T-helper 17 cell (primary cell): ENCODE data around the gene PPY. TPM values are rescaled to one million over a fixed set of nuclear protein-coding genes. Genes with fewer than 3 reads are reported as not detected.
"Not testable (repeated sequence)": the region's sequence is repeated elsewhere in the genome, so short reads cannot be mapped to it uniquely, and the experiment has no call there.

Source experiments
- ATAC-seq: fragments of 150-1000 bp; cut with Tn5 transposase; 2 replicates; pipeline ENCODE4 v1.10.0; 2021; ENCODE audit warnings: mild to moderate bottlenecking, moderate library complexity
- DNase-seq, 3 donors: peaks; one replicate each; pipeline versions ENCODE4 v3.0.0 to v3.0.0-alpha.2; 2020 to 2021
- H3K9me3 ChIP-seq: one replicate; pipeline ENCODE4 v1.7.0; 2013; ENCODE audit warnings: low read length, mild to moderate bottlenecking; ENCODE audit not compliant: control insufficient read depth, poor library complexity, severe bottlenecking
- H3K27ac Mint-ChIP-seq: one replicate; pipeline ENCODE4 v1.8.0; 2022; ENCODE audit warnings: mild to moderate bottlenecking, moderate library complexity, mixed read lengths
- H3K27me3 Mint-ChIP-seq: one replicate; pipeline ENCODE4 v1.8.0; 2022; ENCODE audit warnings: mixed read lengths
- H3K36me3 Mint-ChIP-seq: one replicate; pipeline ENCODE4 v1.8.0; 2022; ENCODE audit warnings: low read depth, mixed read lengths
- H3K4me1 Mint-ChIP-seq: one replicate; pipeline ENCODE4 v1.8.0; 2022; ENCODE audit warnings: mild to moderate bottlenecking, mixed read lengths
- H3K4me3 Mint-ChIP-seq: one replicate; pipeline ENCODE4 v1.8.0; 2022; ENCODE audit warnings: mild to moderate bottlenecking, moderate library complexity, mixed read lengths
- total RNA-seq, 4 donors: library from RNA in 2 of 4; stranded (reverse) in 2 of 4; gene quantifications; one replicate each; pipeline ENCODE4 v1.2.3 and lab custom pipeline; 2022 to 2026

The PPY gene
- total RNA-seq, 2 donors from 2014 or later = not detected

DNA sequence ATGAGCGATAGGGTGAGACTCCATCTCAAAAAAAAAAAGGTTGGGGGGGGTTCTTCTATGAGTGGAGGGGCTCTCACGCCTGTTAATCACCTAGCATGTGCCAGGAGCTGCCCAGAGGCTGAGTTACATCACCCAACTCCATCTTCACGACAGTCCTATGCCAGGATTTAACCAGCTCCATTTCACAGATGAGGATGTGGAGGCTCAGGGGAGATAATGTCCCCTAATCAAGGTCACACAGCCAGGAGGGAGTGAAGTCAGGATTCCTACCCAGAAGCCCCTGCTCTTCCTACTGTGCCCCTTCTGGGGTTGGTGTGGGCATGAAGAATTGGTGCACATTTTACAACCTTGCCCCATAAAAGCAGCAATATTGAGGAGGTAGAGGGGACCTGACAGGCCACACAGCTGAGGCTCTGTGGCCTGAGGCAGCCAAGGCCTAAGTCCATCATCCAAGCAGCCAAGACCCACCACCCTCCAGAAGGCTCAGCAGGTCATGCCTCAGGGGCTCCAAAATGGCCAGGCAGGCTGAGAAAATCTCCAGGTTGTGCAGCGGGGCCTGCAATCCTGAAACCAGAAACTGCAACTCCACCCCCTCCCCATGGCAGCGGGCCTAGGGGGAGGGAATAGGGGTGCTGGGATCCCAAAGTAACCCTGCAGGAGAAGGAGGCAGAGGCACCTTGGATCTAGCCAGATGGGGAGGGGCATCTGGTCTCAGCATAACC, 6.9 kb downstream of the PPY start:
- no peaks in the 10 kb centered on the region for H3K36me3 Mint-ChIP-seq
- no peak overlapping the region for H3K4me3 Mint-ChIP-seq
- ATAC-seq = no peak
- no peak for DNase-seq
- H3K27ac Mint-ChIP-seq = no peak overlapping the region
- H3K9me3 ChIP-seq = no peaks in the 10 kb centered on the region
- H3K27me3 Mint-ChIP-seq = no peaks in the 10 kb centered on the region
- peaks cover 6% of the 10 kb centered on the region for H3K4me1 Mint-ChIP-seq

DNA sequence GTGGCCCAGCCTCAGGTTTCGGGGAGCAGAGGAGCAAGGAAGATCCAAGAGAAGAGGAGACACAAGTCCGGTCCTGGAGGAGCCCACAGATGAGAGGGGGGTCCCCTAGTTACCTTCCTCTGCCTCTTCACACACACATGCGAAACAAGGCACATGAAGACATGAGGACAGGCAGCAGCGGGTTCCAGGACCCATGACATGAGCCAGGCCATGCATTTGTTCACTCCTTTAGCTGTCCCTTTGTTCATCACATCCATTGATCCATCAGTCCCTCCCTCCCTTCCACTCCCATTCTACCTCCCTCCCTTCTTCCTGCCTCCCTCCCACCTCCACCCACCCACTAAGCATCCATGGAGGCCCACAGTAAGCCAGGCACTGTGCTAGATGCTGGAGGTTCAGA, 9.4 kb downstream of the PPY start:
- ATAC-seq = no peak
- Mint-ChIP-seq H3K4me3 (no peak overlapping the region), H3K36me3 (no peaks in the 10 kb centered on the region), H3K27me3 (no peaks in the 10 kb centered on the region), H3K4me1 (peaks cover 8% of the 10 kb centered on the region), H3K27ac (no peak overlapping the region)
- H3K9me3 ChIP-seq = no peaks in the 10 kb centered on the region
- no peak for DNase-seq

DNA sequence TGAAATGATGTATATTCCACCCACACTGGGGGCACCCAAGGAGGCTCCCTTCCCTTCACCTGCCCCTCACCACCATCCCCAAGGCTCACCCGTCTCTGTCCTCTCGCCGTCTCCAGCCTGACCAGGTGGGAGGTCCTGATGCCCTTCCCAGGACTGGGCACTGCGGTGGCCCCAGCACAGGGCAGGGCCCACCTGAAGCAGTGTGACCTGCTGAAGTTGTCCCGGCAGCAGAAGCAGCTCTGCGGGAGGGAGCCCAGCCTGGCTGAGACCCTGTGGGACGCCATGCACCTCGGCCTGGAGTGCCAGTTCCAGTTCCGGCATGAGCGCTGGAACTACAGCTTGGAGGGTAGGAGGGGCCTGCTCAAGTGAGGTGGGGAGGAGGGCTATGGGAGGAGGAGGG, 9.9 kb downstream of the PPY start:
- no peak overlapping the region for H3K4me3 Mint-ChIP-seq
- ATAC-seq (no peak), DNase-seq (no peak)
- H3K27me3 Mint-ChIP-seq = no peaks in the 10 kb centered on the region
- no peaks in the 10 kb centered on the region for H3K36me3 Mint-ChIP-seq
- no peaks in the 10 kb centered on the region for H3K9me3 ChIP-seq
- peaks cover 11% of the 10 kb centered on the region for H3K4me1 Mint-ChIP-seq
- H3K27ac Mint-ChIP-seq = no peak overlapping the region

DNA sequence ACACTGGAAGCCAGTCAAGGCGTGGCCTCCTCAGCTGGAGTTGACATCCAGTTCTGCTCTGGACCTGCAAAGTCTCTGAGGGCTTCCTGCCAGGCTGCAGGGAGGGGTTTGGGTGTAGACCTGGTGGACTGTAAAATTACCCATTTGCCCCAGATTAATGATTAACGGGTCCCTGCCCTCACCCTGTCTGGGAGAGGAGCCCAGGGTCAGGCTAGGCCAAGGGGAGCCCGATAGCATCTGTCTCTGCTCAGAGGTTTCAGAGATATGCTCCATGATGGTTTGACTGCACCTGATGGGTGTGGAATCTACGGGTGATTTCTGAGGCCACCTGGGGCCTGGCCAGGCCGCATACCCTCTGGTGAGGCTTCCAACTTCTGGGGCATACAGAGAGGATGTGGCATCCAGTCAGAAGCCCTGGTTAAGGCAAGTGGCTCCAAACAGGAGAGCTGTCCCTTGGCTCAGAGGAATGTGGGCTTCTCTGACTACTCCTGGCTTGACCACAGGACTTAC, 11.2 kb downstream of the PPY start:
- H3K27ac Mint-ChIP-seq = no peak overlapping the region
- no peak overlapping the region for H3K4me3 Mint-ChIP-seq
- H3K9me3 ChIP-seq = no peaks in the 10 kb centered on the region
- ATAC-seq (no peak), DNase-seq (no peak)
- H3K4me1 Mint-ChIP-seq = peaks cover 12% of the 10 kb centered on the region
- H3K27me3 Mint-ChIP-seq = peaks cover 5% of the 10 kb centered on the region
- H3K36me3 Mint-ChIP-seq = no peaks in the 10 kb centered on the region

DNA sequence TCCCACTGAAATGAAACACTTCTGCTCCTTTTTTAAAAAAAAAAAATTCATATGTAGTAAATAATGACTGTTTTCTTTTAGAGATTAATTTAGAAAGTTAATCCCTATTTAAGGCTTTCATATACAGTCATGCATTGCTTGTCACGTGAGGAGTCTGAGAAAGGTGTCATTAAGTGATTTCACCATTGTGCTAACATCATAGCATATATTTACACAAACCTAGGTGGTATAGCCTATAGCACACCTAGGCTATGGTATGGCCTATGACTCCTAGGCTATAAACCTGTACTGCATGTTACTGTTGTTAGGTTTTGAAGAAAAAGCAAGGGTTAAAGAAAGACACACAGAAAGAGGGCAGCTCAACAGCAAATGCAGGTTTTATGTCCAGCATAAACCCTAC, 13.7 kb downstream of the PPY start:
- DNase-seq (no peak), ATAC-seq (no peak)
- Mint-ChIP-seq H3K27ac (no peak overlapping the region), H3K4me3 (no peak overlapping the region), H3K4me1 (peaks cover 12% of the 10 kb centered on the region), H3K27me3 (peaks cover 5% of the 10 kb centered on the region), H3K36me3 (no peaks in the 10 kb centered on the region)
- no peaks in the 10 kb centered on the region for H3K9me3 ChIP-seq

DNA sequence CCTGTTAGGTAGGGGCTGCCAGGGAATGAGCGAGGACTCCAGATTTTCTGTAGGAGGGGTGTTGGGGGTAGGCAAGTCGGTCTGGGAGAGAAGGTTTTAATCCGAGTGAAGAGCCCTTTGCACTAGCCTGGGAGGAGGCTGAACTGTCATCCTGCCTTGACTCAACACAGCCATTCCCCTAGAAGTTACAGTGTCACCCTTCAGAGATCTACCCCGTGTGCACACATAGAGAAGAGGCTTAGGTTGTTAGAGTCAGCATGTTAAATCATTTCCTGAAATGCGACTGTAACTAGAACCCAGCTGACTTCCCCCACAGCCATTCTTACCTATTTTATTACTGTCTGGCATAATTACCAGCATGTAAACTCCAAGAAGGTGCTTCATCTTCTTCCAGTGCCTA, 14.3 kb downstream of the PPY start:
- not testable (repeated sequence) for DNase-seq, H3K36me3 Mint-ChIP-seq, H3K27me3 Mint-ChIP-seq, H3K9me3 ChIP-seq
- Mint-ChIP-seq H3K27ac (peak overlapping the region; percentile 53), H3K4me1 (peaks cover 12% of the 10 kb centered on the region), H3K4me3 (peak overlapping the region; percentile 89)
- peak; percentile 66 for ATAC-seq

DNA sequence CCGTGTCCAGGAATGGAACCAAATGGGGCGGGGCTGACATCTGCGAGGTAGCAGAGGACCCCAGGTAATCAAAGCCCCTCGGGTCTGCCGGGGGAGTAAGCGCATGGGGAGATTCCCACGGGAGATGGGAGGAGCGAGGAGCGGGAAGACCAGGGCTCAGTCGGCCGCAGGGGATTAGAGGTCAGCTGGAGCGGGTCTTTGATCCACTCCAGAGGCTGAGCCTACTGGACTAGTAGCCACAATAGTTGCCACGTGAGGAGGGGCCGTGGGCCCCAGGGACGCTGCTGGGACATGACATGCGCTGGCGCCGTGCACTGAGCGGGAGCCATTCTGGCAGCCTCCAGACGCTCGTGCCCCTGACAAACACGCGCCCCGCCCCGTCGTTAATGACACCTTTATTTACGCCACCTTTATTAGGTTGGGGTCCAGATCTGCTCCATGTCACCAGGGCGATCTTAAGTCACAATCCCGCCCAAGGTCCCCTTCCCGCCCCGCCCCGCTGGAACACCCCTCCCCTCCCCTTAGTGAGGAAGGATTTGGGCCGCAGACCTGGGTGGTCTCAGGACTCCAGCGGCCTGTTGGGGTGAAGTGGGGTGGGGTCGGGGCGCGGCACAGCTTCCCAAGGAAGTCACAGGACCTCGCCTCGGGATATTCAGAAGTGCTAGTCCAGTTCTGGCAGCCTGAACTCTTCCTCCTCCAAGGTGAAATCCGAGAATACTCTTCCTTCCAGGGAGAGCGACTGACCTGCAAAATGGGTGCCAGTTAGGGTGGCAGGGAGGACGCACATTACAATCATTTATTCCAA, 15.0 kb downstream of the PPY start:
- H3K4me3 Mint-ChIP-seq = peak overlapping the region; percentile 89
- peak overlapping the region; percentile 53 for H3K27ac Mint-ChIP-seq
- H3K36me3 Mint-ChIP-seq = no peaks in the 10 kb centered on the region
- peak; percentile 42 for ATAC-seq
- peaks cover 5% of the 10 kb centered on the region for H3K27me3 Mint-ChIP-seq
- no peak for DNase-seq
- H3K4me1 Mint-ChIP-seq = peaks cover 12% of the 10 kb centered on the region
- H3K9me3 ChIP-seq = no peaks in the 10 kb centered on the region

DNA sequence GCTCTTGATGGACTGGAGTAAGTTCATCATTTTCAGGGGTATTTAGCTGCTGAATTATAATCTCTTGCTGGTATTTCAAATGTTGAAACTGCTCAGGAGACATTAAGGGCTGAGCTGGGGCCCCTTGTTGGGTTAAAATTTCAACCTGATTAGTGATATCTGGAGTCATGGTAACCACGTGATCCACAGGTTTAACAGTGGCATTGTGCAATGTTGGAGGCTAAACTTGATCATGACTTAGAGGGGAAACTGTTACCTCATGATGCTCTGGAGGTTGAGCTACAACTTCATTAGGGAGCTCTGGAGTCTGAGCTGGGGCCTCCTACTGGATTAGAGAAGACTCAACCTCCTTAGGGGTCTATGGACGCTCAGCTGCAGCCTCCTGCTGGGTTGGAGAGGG, 17.7 kb downstream of the PPY start:
- Mint-ChIP-seq H3K27ac (no peak overlapping the region), H3K4me3 (no peak overlapping the region), H3K36me3 (no peaks in the 10 kb centered on the region), H3K4me1 (peaks cover 9% of the 10 kb centered on the region), H3K27me3 (peaks cover 5% of the 10 kb centered on the region)
- DNase-seq = no peak
- no peaks in the 10 kb centered on the region for H3K9me3 ChIP-seq
- no peak for ATAC-seq

DNA sequence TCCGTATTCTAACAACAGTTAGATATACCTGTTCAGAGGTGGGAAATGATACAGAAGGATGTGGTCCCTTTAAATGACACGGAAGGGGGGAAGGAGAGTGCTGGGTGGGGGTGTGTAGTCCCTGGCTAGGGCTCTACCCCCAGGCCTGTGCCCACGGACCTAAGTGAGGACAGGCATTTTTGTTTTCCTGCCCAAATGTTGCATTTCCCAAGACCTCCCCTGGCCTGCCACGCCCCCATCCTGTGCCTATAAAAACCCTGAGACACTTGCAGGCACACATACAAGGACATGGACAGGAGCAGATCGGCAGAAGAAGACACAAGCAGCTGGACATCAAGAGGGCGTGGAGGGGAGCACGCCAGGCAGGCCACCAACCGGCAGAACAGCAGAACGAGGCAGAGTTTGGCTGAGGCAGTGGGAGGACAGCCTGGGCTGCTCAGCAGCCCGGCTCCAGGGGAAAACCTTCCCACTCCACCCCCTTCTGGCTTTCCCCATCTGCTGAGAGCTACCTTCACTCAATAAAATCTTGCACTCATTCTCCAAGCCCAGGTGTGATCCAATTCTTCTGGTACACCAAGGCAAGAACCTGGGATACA, 21.7 kb downstream of the PPY start:
- ATAC-seq (no peak), DNase-seq (no peak)
- Mint-ChIP-seq H3K4me3 (no peak overlapping the region), H3K27ac (no peak overlapping the region), H3K27me3 (no peaks in the 10 kb centered on the region), H3K36me3 (no peaks in the 10 kb centered on the region), H3K4me1 (peaks cover 7% of the 10 kb centered on the region)
- no peaks in the 10 kb centered on the region for H3K9me3 ChIP-seq

DNA sequence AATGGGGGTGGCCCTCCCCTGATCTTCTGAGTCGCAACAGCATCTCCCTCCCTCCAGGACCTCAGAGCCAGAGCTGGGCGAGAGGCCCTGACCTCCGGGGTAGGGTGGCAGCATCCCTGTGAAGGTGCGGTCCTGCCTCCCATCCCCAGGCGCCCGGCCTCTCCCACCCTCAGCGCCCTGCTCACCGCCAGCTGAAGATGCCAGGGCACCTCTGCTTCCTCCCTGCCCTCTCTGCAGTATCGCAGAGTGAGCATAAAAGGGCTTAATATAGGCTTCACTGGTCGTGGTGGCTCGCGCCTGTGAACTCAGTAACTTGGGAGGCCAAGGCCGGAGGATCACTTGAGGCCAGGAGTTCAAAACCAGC, 24.3 kb downstream of the PPY start:
- no peaks in the 10 kb centered on the region for H3K9me3 ChIP-seq
- DNase-seq (no peak), ATAC-seq (no peak)
- peak overlapping the region; percentile 75 for H3K27ac Mint-ChIP-seq
- peak overlapping the region; percentile 88 for H3K4me3 Mint-ChIP-seq
- peaks cover 7% of the 10 kb centered on the region for H3K4me1 Mint-ChIP-seq
- no peaks in the 10 kb centered on the region for H3K27me3 Mint-ChIP-seq
- no peaks in the 10 kb centered on the region for H3K36me3 Mint-ChIP-seq

DNA sequence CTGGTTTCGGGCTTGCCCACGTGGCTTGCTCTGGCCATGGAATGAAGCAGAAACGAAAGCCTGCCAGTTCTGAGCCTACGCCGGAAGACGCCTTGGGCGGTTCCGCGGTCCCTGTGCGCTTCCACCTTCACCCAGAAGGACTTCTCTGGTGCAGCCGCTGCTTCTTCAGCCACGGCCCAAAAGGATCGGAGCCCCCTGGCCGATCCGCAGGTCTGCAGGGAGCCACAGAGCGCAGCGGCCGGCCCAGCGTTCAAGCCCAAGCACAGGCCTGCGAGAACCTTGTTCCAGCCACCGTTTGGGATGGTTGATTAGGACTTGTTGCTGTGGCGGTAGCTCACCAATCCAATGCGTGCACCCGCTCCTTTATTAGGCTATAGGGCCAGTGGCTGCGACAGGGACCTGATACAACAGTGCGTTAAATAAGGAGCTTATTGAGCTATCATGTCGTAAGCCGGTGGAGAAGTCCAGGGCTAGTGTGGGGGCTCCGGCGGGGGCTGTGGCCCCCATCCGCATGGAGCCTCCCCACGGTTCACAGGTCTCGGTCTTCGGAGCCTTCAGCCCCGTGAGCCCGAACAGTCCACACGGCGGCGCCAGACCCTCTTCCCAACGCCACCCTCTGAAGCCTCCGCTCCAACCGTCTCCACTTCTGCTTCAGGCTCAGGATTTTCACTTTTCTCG, 24.8 kb downstream of the PPY start:
- Mint-ChIP-seq H3K27ac (peak overlapping the region; percentile 75), H3K27me3 (no peaks in the 10 kb centered on the region), H3K4me1 (peaks cover 7% of the 10 kb centered on the region), H3K4me3 (peak overlapping the region; percentile 88), H3K36me3 (no peaks in the 10 kb centered on the region)
- DNase-seq = peak; percentile 25 to 34 (median 27)
- no peaks in the 10 kb centered on the region for H3K9me3 ChIP-seq
- ATAC-seq = peak; percentile 89

DNA sequence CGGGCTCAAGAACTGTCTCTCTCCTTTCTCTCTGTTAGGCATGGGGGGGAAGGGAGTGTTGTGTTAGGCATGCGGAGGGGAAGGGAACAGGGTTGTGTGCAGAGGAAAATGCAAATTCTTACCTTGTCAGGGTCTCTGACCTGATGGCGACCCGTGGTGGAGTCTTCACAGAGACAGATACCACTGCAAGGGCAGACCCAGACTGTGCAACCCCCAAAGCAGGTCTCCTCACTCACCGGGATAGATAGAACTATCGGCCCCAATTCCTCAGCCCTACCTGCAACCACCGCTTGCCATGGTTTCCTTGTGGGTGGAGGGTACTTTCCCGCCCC, 25.3 kb downstream of the PPY start:
- DNase-seq = no peak
- peak overlapping the region; percentile 75 for H3K27ac Mint-ChIP-seq
- H3K4me3 Mint-ChIP-seq = peak overlapping the region; percentile 88
- ATAC-seq = no peak
- no peaks in the 10 kb centered on the region for H3K9me3 ChIP-seq
- peaks cover 7% of the 10 kb centered on the region for H3K4me1 Mint-ChIP-seq
- H3K36me3 Mint-ChIP-seq = no peaks in the 10 kb centered on the region
- no peaks in the 10 kb centered on the region for H3K27me3 Mint-ChIP-seq

DNA sequence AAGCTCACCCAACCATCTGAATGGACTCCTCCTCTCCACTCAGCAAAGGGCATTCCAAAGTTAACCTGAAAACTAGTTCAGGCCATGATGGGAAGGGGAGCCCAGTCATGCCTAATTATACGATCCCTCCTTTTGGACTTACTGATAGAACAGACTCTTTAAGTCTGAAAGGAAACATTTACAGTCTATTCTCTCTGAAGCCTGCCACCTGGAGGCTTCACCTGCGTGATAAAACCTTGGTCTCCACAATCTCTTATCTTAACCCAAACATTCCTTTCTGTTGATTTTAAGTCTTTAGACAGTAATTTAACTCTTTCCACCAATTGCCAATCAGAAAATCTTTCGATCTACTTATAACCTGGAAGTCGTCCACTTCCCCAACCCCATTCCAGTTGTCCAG, 25.9 kb downstream of the PPY start:
- Mint-ChIP-seq H3K36me3 (no peaks in the 10 kb centered on the region), H3K27me3 (no peaks in the 10 kb centered on the region), H3K4me1 (peaks cover 7% of the 10 kb centered on the region), H3K27ac (no peak overlapping the region), H3K4me3 (peak overlapping the region; percentile 88)
- no peaks in the 10 kb centered on the region for H3K9me3 ChIP-seq
- DNase-seq (no peak), ATAC-seq (no peak)
